H9 (cell line): ENCODE measurements around the gene PLD5. TPM values are rescaled to one million over a fixed set of nuclear protein-coding genes. Genes with fewer than 3 reads are reported as not detected.

ENCODE experiments used
- DNase-seq: peaks from one replicate; pipeline ENCODE4 v3.0.0-alpha.2; 2017
- H2AFZ ChIP-seq: one replicate; pipeline ENCODE4 v1.6.1; 2013; ENCODE audit warnings: mild to moderate bottlenecking, low read length, control low read depth, moderate library complexity
- H2AK5ac ChIP-seq: 2 replicates; pipeline ENCODE4 v1.6.1; 2013; ENCODE audit warnings: low read length, control low read depth, mixed read lengths; ENCODE audit not compliant: insufficient read length
- H2BK120ac ChIP-seq: one replicate; pipeline ENCODE4 v1.6.1; 2013; ENCODE audit warnings: low read depth, mild to moderate bottlenecking, low read length, control low read depth, inconsistent platforms; ENCODE audit not compliant: poor library complexity, severe bottlenecking
- H2BK12ac ChIP-seq: 2 replicates; pipeline ENCODE4 v1.6.1; 2013; ENCODE audit warnings: low read length, control low read depth, mixed read lengths, low read depth; ENCODE audit not compliant: insufficient read length
- H2BK15ac ChIP-seq: 2 replicates; pipeline ENCODE4 v1.6.1; 2013; ENCODE audit warnings: low read depth, low read length, control low read depth
- H2BK20ac ChIP-seq: one replicate; pipeline ENCODE4 v1.6.1; 2013; ENCODE audit warnings: low read depth, mild to moderate bottlenecking, low read length, control low read depth, inconsistent platforms; ENCODE audit not compliant: poor library complexity, severe bottlenecking
- H2BK5ac ChIP-seq: 2 replicates; pipeline ENCODE4 v1.6.1; 2013; ENCODE audit warnings: low read length, control low read depth, mixed read lengths; ENCODE audit not compliant: insufficient read length
- H3K14ac ChIP-seq: 2 replicates; pipeline ENCODE4 v1.6.1; 2013; ENCODE audit warnings: low read length, control low read depth; ENCODE audit not compliant: insufficient read depth
- H3K18ac ChIP-seq: 2 replicates; pipeline ENCODE4 v1.6.1; 2013; ENCODE audit warnings: low read depth, mild to moderate bottlenecking, mixed read lengths, low read length, control low read depth; ENCODE audit not compliant: insufficient read length
- H3K23ac ChIP-seq: 2 replicates; pipeline ENCODE4 v1.6.1; 2013; ENCODE audit warnings: low read length, control low read depth, mixed read lengths, low read depth; ENCODE audit not compliant: insufficient read length
- H3K23me2 ChIP-seq: 2 replicates; pipeline ENCODE4 v1.6.1; 2013; ENCODE audit warnings: low read depth, mild to moderate bottlenecking, mixed read lengths, low read length, control low read depth; ENCODE audit not compliant: insufficient read length, poor library complexity, severe bottlenecking
- H3K27ac ChIP-seq: 2 replicates; pipeline ENCODE4 v1.5.1; 2013; ENCODE audit warnings: low read length, control low read depth, mixed read lengths, low read depth; ENCODE audit not compliant: insufficient read length
- H3K27me3 ChIP-seq: 2 replicates; pipeline ENCODE4 v1.6.1; 2013; ENCODE audit warnings: low read length, control low read depth, inconsistent platforms; ENCODE audit not compliant: insufficient read depth
- H3K4ac ChIP-seq: 2 replicates; pipeline ENCODE4 v1.6.1; 2013; ENCODE audit warnings: low read depth, mild to moderate bottlenecking, control low read depth, inconsistent platforms, low read length, moderate library complexity
- H3K4me1 ChIP-seq: 2 replicates; pipeline ENCODE4 v1.6.1; 2013; ENCODE audit warnings: low read length, control low read depth, inconsistent platforms; ENCODE audit not compliant: insufficient read depth
- H3K4me2 ChIP-seq: 2 replicates; pipeline ENCODE4 v1.6.1; 2013; ENCODE audit warnings: low read length, control low read depth, mixed read lengths; ENCODE audit not compliant: insufficient read length, insufficient read depth
- H3K56ac ChIP-seq: 2 replicates; pipeline ENCODE4 v1.6.1; 2013; ENCODE audit warnings: low read depth, mild to moderate bottlenecking, mixed read lengths, low read length, control low read depth; ENCODE audit not compliant: insufficient read length
- H3K79me1 ChIP-seq: 2 replicates; pipeline ENCODE4 v1.6.1; 2013; ENCODE audit warnings: low read depth, mild to moderate bottlenecking, moderate library complexity, low read length, control low read depth, inconsistent platforms; ENCODE audit not compliant: insufficient read depth, poor library complexity, severe bottlenecking
- H3K79me2 ChIP-seq: 2 replicates; pipeline ENCODE4 v1.6.1; 2013; ENCODE audit warnings: low read length, control low read depth, inconsistent platforms; ENCODE audit not compliant: insufficient read depth
- H3K9ac ChIP-seq: 2 replicates; pipeline ENCODE4 v1.6.1; 2013; ENCODE audit warnings: low read length, control low read depth, mixed read lengths; ENCODE audit not compliant: insufficient read length; ENCODE audit errors: extremely low read depth
- H3K9me3 ChIP-seq: one replicate; pipeline ENCODE4 v1.6.1; 2013; ENCODE audit warnings: low read depth, low read length, inconsistent platforms; ENCODE audit not compliant: control insufficient read depth
- H3T11ph ChIP-seq: one replicate; pipeline ENCODE4 v1.6.1; 2013; ENCODE audit warnings: mild to moderate bottlenecking, low read length, control low read depth, inconsistent platforms
- H4K20me1 ChIP-seq: one replicate; pipeline ENCODE4 v1.6.1; 2013; ENCODE audit not compliant: control insufficient read depth, insufficient read length, insufficient read depth
- H4K5ac ChIP-seq: 2 replicates; pipeline ENCODE4 v1.6.1; 2013; ENCODE audit warnings: low read depth, mild to moderate bottlenecking, mixed read lengths, low read length, control low read depth; ENCODE audit not compliant: insufficient read length
- H4K8ac ChIP-seq: replicated peaks from 2 replicates; pipeline ENCODE4 v1.6.1; 2013; ENCODE audit warnings: low read length, control low read depth, mixed read lengths, low read depth; ENCODE audit not compliant: insufficient read length
- H4K91ac ChIP-seq: 2 replicates; pipeline ENCODE4 v1.6.1; 2013; ENCODE audit warnings: low read depth, mild to moderate bottlenecking, moderate library complexity, mixed read lengths, low read length, control low read depth; ENCODE audit not compliant: insufficient read length
- H3K27ac Mint-ChIP-seq, 3 experiments: 2 replicates in 2 of 3; 3 replicates in 1 of 3; pipeline ENCODE4 v1.8.0; 2020 to 2021; ENCODE audit warnings: mixed read lengths in 3 of 3, mild to moderate bottlenecking in 1 of 3, moderate library complexity in 1 of 3
- H3K27me3 Mint-ChIP-seq: 2 replicates; pipeline ENCODE4 v1.8.0; 2021; ENCODE audit warnings: low read depth, mild to moderate bottlenecking, moderate library complexity, mixed read lengths
- H3K36me3 Mint-ChIP-seq, 3 experiments: 2 replicates in 2 of 3; 3 replicates in 1 of 3; pipeline ENCODE4 v1.8.0; 2020 to 2021; ENCODE audit warnings: low read depth in 3 of 3, mixed read lengths in 3 of 3; ENCODE audit not compliant: insufficient read depth in 1 of 3
- H3K4me1 Mint-ChIP-seq, 2 experiments: 2 replicates each; pipeline ENCODE4 v1.8.0; 2020; ENCODE audit warnings: mixed read lengths in 2 of 2
- H3K4me3 Mint-ChIP-seq, 2 experiments: 2 replicates in 1 of 2; 3 replicates in 1 of 2; pipeline ENCODE4 v1.8.0; 2020 to 2021; ENCODE audit warnings: mild to moderate bottlenecking in 2 of 2, mixed read lengths in 2 of 2, moderate library complexity in 1 of 2
- H3K9me3 Mint-ChIP-seq, 2 experiments: 2 replicates in 1 of 2; 3 replicates in 1 of 2; pipeline ENCODE4 v1.8.0; 2020; ENCODE audit warnings: mild to moderate bottlenecking in 2 of 2, mixed read lengths in 2 of 2, moderate library complexity in 1 of 2
- WGBS: extraction: QIAGEN DNeasy Blood & Tissue Kit; methylation state at CpG from one replicate; pipeline ENCODE4 v1.1.7; 2013; ENCODE audit warnings: missing lambda C conversion rate, low lambda C conversion rate, mixed read lengths; ENCODE audit not compliant: insufficient read length; ENCODE audit errors: extremely low coverage; 5-methylcytosine and 5-hydroxymethylcytosine counted together
- total RNA-seq: library from RNA; stranded (reverse); gene quantifications from 2 replicates; pipeline ENCODE4 v1.2.1, GENCODE V29; 2021
- TF ChIP-seq, protein P1 (sequence below): fragments of 200-600 bp; sonication (generic); conservative IDR thresholded peaks from 3 replicates; pipeline ENCODE4 v1.8.0; 2021; ENCODE audit warnings: antibody characterized with exemption, mild to moderate bottlenecking

PLD5 gene
- total RNA-seq, 1 experiment from 2014 or later: 5.2 TPM

DNA sequence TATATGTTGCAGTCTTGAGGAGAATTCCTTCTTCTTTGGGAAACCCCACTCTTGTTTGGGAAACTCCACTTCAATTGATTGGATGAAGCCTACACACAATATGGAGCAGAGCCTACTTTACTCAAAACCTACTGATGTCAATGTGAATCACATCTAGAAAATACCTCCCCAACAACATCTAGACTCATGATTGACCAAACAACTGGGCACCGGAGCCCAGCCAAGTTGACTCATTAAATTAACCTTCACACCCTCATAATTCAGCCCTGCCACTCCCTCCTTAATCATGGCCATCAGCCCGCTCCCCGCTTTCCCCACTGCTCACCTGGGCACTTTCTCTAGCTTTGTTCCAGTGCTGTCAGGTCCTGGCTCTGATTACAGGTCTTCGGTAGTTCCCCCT, 317.5 kb downstream of the PLD5 start:
- H3K27ac Mint-ChIP-seq: no peak overlapping the region
- Histone ChIP-seq H3K9me3 (no peaks in the 10 kb centered on the region), H3K23ac (no peak overlapping the region), H3K4ac (no peak overlapping the region), H4K8ac (no peak overlapping the region), H3K27ac (no peak overlapping the region), H3K23me2 (no peaks in the 10 kb centered on the region), H3K27me3 (no peaks in the 10 kb centered on the region), H2AFZ (no peak overlapping the region), H4K91ac (no peak overlapping the region), H2BK12ac (no peak overlapping the region), H2AK5ac (no peak overlapping the region), H4K5ac (no peak overlapping the region), H3K79me2 (no peaks in the 10 kb centered on the region; the same call in 1 of the 2 replicates), H3K9ac (no peak overlapping the region), H3K18ac (no peak overlapping the region), H2BK20ac (no peak overlapping the region), H2BK120ac (no peak overlapping the region), H3K56ac (no peak overlapping the region), H2BK5ac (no peak overlapping the region), H3K79me1 (no peaks in the 10 kb centered on the region), H3K4me2 (no peak overlapping the region), H3K4me1 (peaks cover 8% of the 10 kb centered on the region; the same call in 1 of the 2 replicates), H4K20me1 (no peaks in the 10 kb centered on the region), H3K14ac (no peak overlapping the region), H2BK15ac (no peak overlapping the region), H3T11ph (no peak overlapping the region)
- H3K36me3 Mint-ChIP-seq: peaks cover 0 to 3% (median 0%) of the 10 kb centered on the region in 3 experiments; a peak in 2 of 7 replicates
- no peak overlapping the region for H3K4me3 Mint-ChIP-seq
- WGBS: no CpG with 5 or more reads among the region's 4 CpGs
- DNase-seq: no peak
- peaks cover 56 to 58% of the 10 kb centered on the region in 2 experiments for H3K4me1 Mint-ChIP-seq
- H3K9me3 Mint-ChIP-seq: no peaks in the 10 kb centered on the region; a peak in 2 of 5 replicates
- H3K27me3 Mint-ChIP-seq: no peaks in the 10 kb centered on the region
- TF ChIP-seq, protein P1, sequence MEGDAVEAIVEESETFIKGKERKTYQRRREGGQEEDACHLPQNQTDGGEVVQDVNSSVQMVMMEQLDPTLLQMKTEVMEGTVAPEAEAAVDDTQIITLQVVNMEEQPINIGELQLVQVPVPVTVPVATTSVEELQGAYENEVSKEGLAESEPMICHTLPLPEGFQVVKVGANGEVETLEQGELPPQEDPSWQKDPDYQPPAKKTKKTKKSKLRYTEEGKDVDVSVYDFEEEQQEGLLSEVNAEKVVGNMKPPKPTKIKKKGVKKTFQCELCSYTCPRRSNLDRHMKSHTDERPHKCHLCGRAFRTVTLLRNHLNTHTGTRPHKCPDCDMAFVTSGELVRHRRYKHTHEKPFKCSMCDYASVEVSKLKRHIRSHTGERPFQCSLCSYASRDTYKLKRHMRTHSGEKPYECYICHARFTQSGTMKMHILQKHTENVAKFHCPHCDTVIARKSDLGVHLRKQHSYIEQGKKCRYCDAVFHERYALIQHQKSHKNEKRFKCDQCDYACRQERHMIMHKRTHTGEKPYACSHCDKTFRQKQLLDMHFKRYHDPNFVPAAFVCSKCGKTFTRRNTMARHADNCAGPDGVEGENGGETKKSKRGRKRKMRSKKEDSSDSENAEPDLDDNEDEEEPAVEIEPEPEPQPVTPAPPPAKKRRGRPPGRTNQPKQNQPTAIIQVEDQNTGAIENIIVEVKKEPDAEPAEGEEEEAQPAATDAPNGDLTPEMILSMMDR: no peak
